ENCODE data around the gene PCDHGB5.

Gene PCDHGB5

GRCh38 chr5:141434006-141434405, 36.3 kb downstream of the PCDHGB5 start:
- Histone ChIP-seq H3K9me3 (peaks cover 16% of the 10 kb centered on the region), H3K4me3 (ENCODE audit: low read depth in 1 of 2, low read length in 1 of 2) (no peak overlapping the region), H3K27ac (no peak overlapping the region)

GRCh38 chr5:141437221-141437620, 39.5 kb downstream of the PCDHGB5 start:
- H3K27me3 ChIP-seq: peaks cover 90% of the 10 kb centered on the region
- no peak overlapping the region for H3K27ac ChIP-seq
- H3K4me3 ChIP-seq (ENCODE audit: low read depth in 1 of 2, low read length in 1 of 2): no peak overlapping the region
- no peaks in the 10 kb centered on the region for H3K36me3 ChIP-seq
- no peaks in the 10 kb centered on the region for H3K4me1 ChIP-seq (ENCODE audit: control insufficient read depth in 1 of 2, insufficient read depth in 1 of 2, low read depth in 1 of 2, low read length in 1 of 2)
- TF ChIP-seq CTCF (IDR thresholded peaks at IDR 0.05): no peak
- H3K9me3 ChIP-seq: peaks cover under 1% of the 10 kb centered on the region

More at GRCh38 chr5:141434006-141434405, 36.3 kb downstream of the PCDHGB5 start:
- peaks cover 11 to 13% of the 10 kb centered on the region in 2 experiments for H3K4me1 ChIP-seq (ENCODE audit: control insufficient read depth in 1 of 2, insufficient read depth in 1 of 2, low read depth in 1 of 2, low read length in 1 of 2)
- no peak for TF ChIP-seq CTCF (IDR thresholded peaks at IDR 0.05)
- H3K27me3 ChIP-seq: peaks cover 98% of the 10 kb centered on the region
- H3K36me3 ChIP-seq: no peaks in the 10 kb centered on the region

- Histone ChIP-seq H3K9me3 (no peaks in the 10 kb centered on the region), H3K27ac (no peak overlapping the region), H3K36me3 (no peaks in the 10 kb centered on the region), H3K4me3 (ENCODE audit: low read depth in 1 of 2, low read length in 1 of 2) (no peak overlapping the region), H3K27me3 (peaks cover 83% of the 10 kb centered on the region), H3K4me1 (ENCODE audit: control insufficient read depth in 1 of 2, insufficient read depth in 1 of 2, low read depth in 1 of 2, low read length in 1 of 2) (no peaks in the 10 kb centered on the region)
- no peak for TF ChIP-seq CTCF (IDR thresholded peaks at IDR 0.05)
Observed at GRCh38 chr5:141439411-141440141, 41.8 kb downstream of the PCDHGB5 start.

GRCh38 chr5:141440341-141440740, 42.6 kb downstream of the PCDHGB5 start:
- no peak for TF ChIP-seq CTCF (IDR thresholded peaks at IDR 0.05)
- no peaks in the 10 kb centered on the region for H3K4me1 ChIP-seq (ENCODE audit: control insufficient read depth in 1 of 2, insufficient read depth in 1 of 2, low read depth in 1 of 2, low read length in 1 of 2)
- peaks cover 83% of the 10 kb centered on the region for H3K27me3 ChIP-seq
- no peaks in the 10 kb centered on the region for H3K36me3 ChIP-seq
- no peak overlapping the region for H3K27ac ChIP-seq
- no peaks in the 10 kb centered on the region for H3K9me3 ChIP-seq
- H3K4me3 ChIP-seq (ENCODE audit: low read depth in 1 of 2, low read length in 1 of 2): no peak overlapping the region

- Histone ChIP-seq H3K4me3 (ENCODE audit: low read depth in 1 of 2, low read length in 1 of 2) (no peak overlapping the region), H3K9me3 (no peaks in the 10 kb centered on the region), H3K4me1 (ENCODE audit: control insufficient read depth in 1 of 2, insufficient read depth in 1 of 2, low read depth in 1 of 2, low read length in 1 of 2) (no peaks in the 10 kb centered on the region), H3K27ac (no peak overlapping the region), H3K27me3 (peaks cover 83% of the 10 kb centered on the region), H3K36me3 (no peaks in the 10 kb centered on the region)
- TF ChIP-seq CTCF (IDR thresholded peaks at IDR 0.05): no peak
Observed at GRCh38 chr5:141441571-141442170, 43.9 kb downstream of the PCDHGB5 start.
